GM18526 (cell line): Measurements from ENCODE around the gene ARHGEF19.

Experiments used
- POLR2A ChIP-seq: IDR thresholded peaks from 3 replicates; pipeline ENCODE4 v1.6.1; 2011; ENCODE audit not compliant: insufficient read length; ENCODE audit errors: extremely low read depth

Gene ARHGEF19

DNA sequence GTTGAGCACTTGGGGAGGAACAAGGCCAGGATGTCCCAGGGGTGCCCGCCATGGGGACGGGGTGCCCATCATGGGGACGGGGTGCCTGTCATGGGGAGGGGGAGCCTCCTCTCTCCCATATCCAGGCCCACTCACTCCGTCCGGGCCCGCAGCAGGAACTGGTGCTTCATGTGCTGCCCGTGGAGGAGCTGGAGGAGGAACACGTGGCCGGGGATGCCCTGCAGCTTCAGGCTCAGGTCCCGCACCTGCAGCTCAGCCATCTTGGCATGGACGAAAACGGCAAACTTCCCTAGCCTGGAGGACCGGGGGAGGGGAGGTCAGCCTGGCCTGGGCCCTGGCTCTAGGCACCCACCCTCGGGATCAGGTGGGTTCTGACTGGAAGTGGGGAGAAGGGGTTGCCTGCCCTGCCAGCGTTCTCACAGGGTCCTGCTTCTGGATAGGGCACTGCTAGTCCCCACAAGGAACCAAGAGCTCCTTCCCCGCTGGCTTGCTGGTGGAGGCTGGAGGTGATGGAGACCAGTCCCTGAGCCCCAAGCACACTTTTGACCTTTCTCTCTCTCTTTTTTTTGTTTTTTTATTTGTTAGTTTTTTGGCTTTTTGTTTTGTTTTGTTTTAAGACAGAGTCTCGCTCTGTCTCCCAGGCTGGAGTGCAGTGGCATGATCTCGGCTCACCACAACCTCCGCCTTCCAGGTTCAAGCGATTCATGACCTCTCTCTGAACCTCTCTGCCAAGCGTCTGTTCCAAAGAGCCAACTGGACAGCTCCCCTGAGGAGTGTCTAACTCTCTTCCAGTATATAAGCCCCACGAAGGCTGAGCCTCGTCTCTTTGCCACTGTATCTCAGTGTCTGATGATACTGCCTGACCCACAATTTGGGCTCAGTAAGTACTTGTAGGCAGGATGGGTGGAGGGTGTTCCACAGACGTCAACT, 9.9 kb downstream of the ARHGEF19 start:
- no peak for TF ChIP-seq POLR2A

DNA sequence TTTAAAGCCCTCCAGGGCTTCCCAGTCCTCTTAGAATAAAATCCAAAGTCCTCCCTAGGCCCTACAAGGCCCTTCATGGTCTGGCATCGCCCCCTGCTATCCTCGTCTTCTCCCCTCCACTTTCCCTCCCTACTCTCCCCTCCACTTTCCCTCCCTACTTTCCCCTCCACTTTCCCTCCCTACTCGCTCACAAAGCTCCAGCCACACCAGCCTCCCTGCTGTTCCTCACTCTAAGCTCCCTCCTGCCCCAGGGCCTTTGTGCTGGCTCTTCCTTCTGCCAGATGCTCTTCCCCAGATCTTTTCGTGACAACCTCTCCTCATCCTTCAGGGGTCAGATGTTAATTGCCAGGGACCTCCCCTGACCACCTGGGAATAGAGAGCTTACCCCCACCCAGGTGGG, 12.8 kb downstream of the ARHGEF19 start:
- no peak for TF ChIP-seq POLR2A

GRCh38 chr1:16199157-16199501, 13.3 kb downstream of the ARHGEF19 start:
- TF ChIP-seq POLR2A, result no peak

DNA sequence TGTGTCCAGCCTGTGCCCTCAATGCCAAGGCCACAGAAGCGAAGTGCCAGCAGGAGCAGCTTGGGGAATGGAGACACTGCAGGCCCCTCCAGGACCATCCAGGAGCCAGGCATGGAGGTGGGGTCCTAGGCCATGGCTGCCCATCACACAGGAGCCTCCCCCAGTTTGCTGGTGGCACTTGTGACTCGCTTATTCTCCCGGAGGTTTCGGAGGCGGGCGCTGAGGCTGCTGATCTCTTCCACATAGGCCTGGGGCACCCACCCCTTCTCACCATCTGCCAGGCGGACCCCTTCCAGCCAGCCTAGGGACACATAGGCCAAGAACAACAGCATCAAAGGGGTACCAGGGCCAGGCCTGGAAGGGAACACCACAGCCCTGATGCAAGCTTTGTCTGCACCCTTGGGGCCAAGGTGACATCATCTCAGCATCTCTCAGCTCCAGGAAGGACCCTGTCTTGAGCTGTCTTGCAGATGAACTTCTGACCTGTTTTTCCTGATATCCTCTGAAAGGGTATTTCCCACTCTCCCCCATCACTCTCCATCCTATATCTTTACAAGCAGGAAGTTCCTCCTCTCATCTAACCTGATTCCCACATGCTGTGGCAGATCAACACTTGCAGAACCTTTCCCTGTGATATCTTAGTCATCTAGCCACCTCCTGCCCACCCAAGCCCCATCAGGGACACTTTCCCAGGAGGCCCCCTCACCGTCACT, 13.9 kb downstream of the ARHGEF19 start:
- TF ChIP-seq POLR2A, result no peak

DNA sequence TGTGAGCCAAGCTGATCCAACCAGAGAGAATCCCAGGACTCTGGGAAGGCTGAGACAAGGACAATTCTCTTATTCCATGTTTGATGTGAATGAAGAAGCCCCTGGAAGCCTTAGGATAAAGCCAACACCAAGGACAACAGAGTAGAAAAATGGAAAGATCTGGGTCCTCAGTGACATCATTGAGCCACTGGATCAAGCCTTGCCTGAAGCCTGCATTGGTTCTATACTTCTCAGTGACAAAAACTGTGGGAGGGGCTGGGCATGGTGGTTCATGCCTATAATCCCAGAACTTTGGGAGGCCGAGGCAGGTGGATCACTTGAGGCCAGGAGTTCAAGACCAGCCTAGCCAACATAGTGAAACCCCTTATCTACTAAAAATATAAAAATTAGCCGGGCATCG, 15.6 kb downstream of the ARHGEF19 start:
- no peak for TF ChIP-seq POLR2A

- TF ChIP-seq POLR2A, result no peak
Observed at GRCh38 chr1:16195518-16195905, 16.9 kb downstream of the ARHGEF19 start.

GRCh38 chr1:16191916-16192546, 20.4 kb downstream of the ARHGEF19 start:
- no peak for TF ChIP-seq POLR2A

DNA sequence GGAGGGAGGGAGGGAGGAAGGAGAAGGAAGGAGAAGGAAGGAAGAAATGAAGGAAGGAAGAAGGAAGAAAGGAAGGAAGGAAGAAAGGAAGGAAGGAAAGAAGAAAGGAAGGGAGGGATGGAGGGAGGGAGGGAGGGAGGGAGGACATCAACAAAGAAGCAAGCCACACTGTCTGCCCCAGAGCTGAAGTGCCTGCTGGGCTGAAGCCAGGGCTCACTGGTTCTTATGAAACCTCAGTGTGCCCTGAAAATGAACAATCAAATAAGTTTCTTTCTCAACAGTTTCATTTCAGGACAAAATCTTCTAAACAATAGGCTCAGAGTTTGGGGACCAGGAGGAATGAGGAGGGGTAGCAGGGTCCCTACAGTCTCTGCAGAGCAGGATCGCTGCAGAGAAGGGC, 21.1 kb downstream of the ARHGEF19 start:
- no peak for TF ChIP-seq POLR2A

- no peak for TF ChIP-seq POLR2A
Observed at GRCh38 chr1:16189921-16190621, 22.4 kb downstream of the ARHGEF19 start.

GRCh38 chr1:16189003-16189402, 23.4 kb downstream of the ARHGEF19 start:
- no peak for TF ChIP-seq POLR2A

DNA sequence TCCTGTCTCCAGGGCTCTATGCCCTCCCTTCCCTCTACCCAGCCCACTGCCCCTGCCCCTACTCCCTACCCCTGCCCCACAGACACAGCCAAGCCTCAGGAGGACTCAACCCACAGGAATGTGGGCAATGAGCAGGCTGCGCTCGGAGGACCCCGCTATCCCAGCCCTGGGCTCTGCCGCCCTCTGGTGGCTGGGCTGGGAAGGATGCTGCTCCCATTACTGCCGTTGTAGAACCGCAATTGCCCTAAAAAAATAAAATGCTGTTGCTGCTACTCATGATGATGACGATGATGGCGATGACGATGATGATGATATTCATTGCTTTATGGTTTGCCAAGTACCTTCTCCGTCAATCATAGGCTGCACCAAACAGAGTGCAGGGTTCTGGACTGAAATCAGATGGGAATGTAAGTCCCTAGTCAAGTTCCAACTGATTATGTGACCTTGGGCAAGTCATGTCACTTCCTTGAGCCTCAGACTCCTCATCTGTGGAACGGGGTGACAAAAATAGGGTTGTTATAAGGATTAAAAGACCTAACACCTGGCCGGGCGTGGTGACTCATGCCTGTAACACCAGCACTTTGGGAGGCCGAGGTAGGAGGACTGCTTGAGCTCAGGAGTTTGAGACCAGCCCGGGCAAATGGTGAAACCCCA, 24.6 kb downstream of the ARHGEF19 start:
- no peak for TF ChIP-seq POLR2A

- TF ChIP-seq POLR2A, result no peak
Observed at GRCh38 chr1:16186655-16187235, 25.7 kb downstream of the ARHGEF19 start.

- no peak for TF ChIP-seq POLR2A
Observed at GRCh38 chr1:16184557-16185303, 27.7 kb downstream of the ARHGEF19 start.
